ENCODE measurements around the gene TRIM17. TPM values are rescaled to one million over a fixed set of nuclear protein-coding genes. Genes with fewer than 3 reads are reported as not detected.

Gene TRIM17
- total RNA-seq, 1 donor: under 0.01 TPM

DNA sequence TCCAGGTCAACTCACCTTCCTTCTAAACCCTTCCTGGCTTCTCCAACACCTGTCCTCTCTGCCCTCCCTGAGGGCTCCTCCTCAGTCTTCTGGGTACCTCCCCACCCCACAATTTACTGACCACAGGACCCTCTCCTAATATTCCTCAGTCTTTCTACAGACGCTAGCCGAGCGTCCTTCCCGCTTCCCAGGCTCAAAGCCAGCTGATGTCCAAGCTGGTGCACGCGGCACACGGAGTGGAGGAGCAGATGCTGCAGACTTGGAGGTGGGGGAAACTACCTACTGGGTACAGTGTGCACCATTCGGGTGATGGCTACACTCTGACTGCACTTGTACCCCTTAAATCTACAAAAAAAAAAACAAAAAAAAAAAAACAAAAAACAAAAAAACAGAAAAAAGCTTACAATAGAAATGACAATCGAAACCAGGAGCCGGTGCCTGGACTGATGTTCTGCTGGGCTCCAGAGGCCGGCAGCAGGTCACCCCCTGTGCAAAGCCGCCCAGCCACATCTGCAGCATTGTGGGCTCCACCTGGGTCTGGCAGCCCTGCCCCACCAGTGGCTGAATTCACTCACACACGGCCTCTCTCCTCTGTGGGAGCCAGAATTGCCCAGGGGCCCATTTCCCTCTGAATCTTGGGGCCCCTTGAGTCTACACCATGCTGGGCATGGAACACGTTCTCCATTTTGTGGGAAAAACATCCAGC, 17.0 kb downstream of the TRIM17 start:
- peaks cover 38% of the 10 kb centered on the region for H3K36me3 ChIP-seq (ENCODE audit: insufficient read depth, low read length)
- H3K4me3 ChIP-seq (ENCODE audit: insufficient read depth, low read length): no peak overlapping the region
- H3K9me3 ChIP-seq (ENCODE audit: low read depth, low read length): no peaks in the 10 kb centered on the region
- peaks cover 2% of the 10 kb centered on the region for H3K4me1 ChIP-seq (ENCODE audit: insufficient read depth, low read length)
- TF ChIP-seq CTCF (IDR thresholded peaks at IDR 0.05; ENCODE audit: extremely low read depth, low read depth, low read length): no peak
- H2AFZ ChIP-seq (ENCODE audit: low read length): no peak overlapping the region
- H3K27ac ChIP-seq (ENCODE audit: low read depth, low read length): no peak overlapping the region
- H3K79me2 ChIP-seq (ENCODE audit: insufficient read depth, low read length): peaks cover 56% of the 10 kb centered on the region
- no peak overlapping the region for H3K4me2 ChIP-seq (ENCODE audit: insufficient read depth, low read length)
- peak; percentile 41 for DNase-seq (ENCODE audit: insufficient read length, low spot score, missing footprints)
- H3K27me3 ChIP-seq (ENCODE audit: insufficient read depth, low read length): no peaks in the 10 kb centered on the region
- H4K20me1 ChIP-seq (ENCODE audit: insufficient read depth, low read length): peaks cover 39% of the 10 kb centered on the region

- H3K27me3 ChIP-seq (ENCODE audit: insufficient read depth, low read length): no peaks in the 10 kb centered on the region
- TF ChIP-seq CTCF (IDR thresholded peaks at IDR 0.05; ENCODE audit: extremely low read depth, low read depth, low read length): no peak
- H4K20me1 ChIP-seq (ENCODE audit: insufficient read depth, low read length): peaks cover 35% of the 10 kb centered on the region
- H2AFZ ChIP-seq (ENCODE audit: low read length): no peak overlapping the region
- peaks cover under 1% of the 10 kb centered on the region for H3K4me1 ChIP-seq (ENCODE audit: insufficient read depth, low read length)
- H3K4me3 ChIP-seq (ENCODE audit: insufficient read depth, low read length): no peak overlapping the region
- H3K4me2 ChIP-seq (ENCODE audit: insufficient read depth, low read length): no peak overlapping the region
- H3K36me3 ChIP-seq (ENCODE audit: insufficient read depth, low read length): peaks cover 38% of the 10 kb centered on the region
- peak; percentile 53 for DNase-seq (ENCODE audit: insufficient read length, low spot score, missing footprints)
- no peak overlapping the region for H3K27ac ChIP-seq (ENCODE audit: low read depth, low read length)
- H3K9me3 ChIP-seq (ENCODE audit: low read depth, low read length): no peaks in the 10 kb centered on the region
- peaks cover 49% of the 10 kb centered on the region for H3K79me2 ChIP-seq (ENCODE audit: insufficient read depth, low read length)
These were observed 17.8 kb downstream of the TRIM17 start for GRCh38 chr1:228398741-228399461.

DNA sequence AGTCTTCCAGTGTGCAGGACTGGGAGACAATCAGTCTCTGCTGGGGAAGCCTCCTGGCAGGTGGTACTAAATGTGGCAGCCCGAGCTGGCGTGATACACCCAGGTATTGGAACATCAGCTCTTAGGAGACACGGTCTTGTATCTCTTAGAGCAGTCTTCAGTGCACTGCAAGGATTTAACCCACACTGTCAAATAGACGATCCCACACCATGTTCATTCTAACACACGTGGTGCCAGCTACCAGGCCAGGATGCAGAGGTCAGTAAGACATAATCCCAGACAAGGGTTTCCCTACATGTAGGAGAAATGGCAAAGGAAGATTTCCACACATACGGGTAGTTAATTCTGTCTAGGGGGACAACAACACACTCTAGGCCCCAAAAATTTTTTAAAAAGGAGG, 18.7 kb downstream of the TRIM17 start:
- no peak for TF ChIP-seq CTCF (IDR thresholded peaks at IDR 0.05; ENCODE audit: extremely low read depth, low read depth, low read length)
- Histone ChIP-seq H3K79me2 (ENCODE audit: insufficient read depth, low read length) (peaks cover 40% of the 10 kb centered on the region), H3K4me1 (ENCODE audit: insufficient read depth, low read length) (peaks cover 8% of the 10 kb centered on the region), H3K4me2 (ENCODE audit: insufficient read depth, low read length) (no peak overlapping the region), H3K27me3 (ENCODE audit: insufficient read depth, low read length) (no peaks in the 10 kb centered on the region), H3K9me3 (ENCODE audit: low read depth, low read length) (no peaks in the 10 kb centered on the region), H3K36me3 (ENCODE audit: insufficient read depth, low read length) (peaks cover 38% of the 10 kb centered on the region), H3K4me3 (ENCODE audit: insufficient read depth, low read length) (no peak overlapping the region), H3K27ac (ENCODE audit: low read depth, low read length) (no peak overlapping the region), H4K20me1 (ENCODE audit: insufficient read depth, low read length) (peaks cover 32% of the 10 kb centered on the region), H2AFZ (ENCODE audit: low read length) (no peak overlapping the region)
- peak; percentile 55 for DNase-seq (ENCODE audit: insufficient read length, low spot score, missing footprints)
